GM21367 (cell line): ENCODE data around the gene UQCC2.

Experiments
- ATAC-seq: cut with Tn5 transposase; IDR thresholded peaks from one replicate; pipeline ENCODE4 v1.9.1; 2021; ENCODE audit not compliant: unreplicated experiment

Gene UQCC2

GRCh38 chr6:33678233-33678931 lies 33.1 kb downstream of the UQCC2 start:
- no peak for ATAC-seq

GRCh38 chr6:33677689-33678088 lies 33.8 kb downstream of the UQCC2 start:
- no peak for ATAC-seq

GRCh38 chr6:33677143-33677660 lies 34.3 kb downstream of the UQCC2 start:
- no peak for ATAC-seq

GRCh38 chr6:33676416-33677142 lies 34.9 kb downstream of the UQCC2 start:
- no peak for ATAC-seq

GRCh38 chr6:33675968-33676367 lies 35.5 kb downstream of the UQCC2 start:
- no peak for ATAC-seq

GRCh38 chr6:33673851-33674250 lies 37.6 kb downstream of the UQCC2 start:
- ATAC-seq, result no peak

GRCh38 chr6:33672808-33673207 lies 38.7 kb downstream of the UQCC2 start:
- ATAC-seq, result no peak

GRCh38 chr6:33671744-33672072 lies 39.8 kb downstream of the UQCC2 start:
- no peak for ATAC-seq

GRCh38 chr6:33670971-33671743 lies 40.3 kb downstream of the UQCC2 start:
- ATAC-seq, result no peak

- no peak for ATAC-seq
Measured at GRCh38 chr6:33670086-33670660, 41.3 kb downstream of the UQCC2 start.

GRCh38 chr6:33668914-33669313 lies 42.6 kb downstream of the UQCC2 start:
- no peak for ATAC-seq

GRCh38 chr6:33668328-33668727 lies 43.2 kb downstream of the UQCC2 start:
- ATAC-seq, result no peak

- no peak for ATAC-seq
Measured at GRCh38 chr6:33667776-33668175, 43.7 kb downstream of the UQCC2 start.

GRCh38 chr6:33667072-33667471 lies 44.4 kb downstream of the UQCC2 start:
- ATAC-seq, result no peak

- ATAC-seq, result no peak
Measured at GRCh38 chr6:33665957-33666356, 45.5 kb downstream of the UQCC2 start.

- no peak for ATAC-seq
Measured at GRCh38 chr6:33664506-33665057, 46.9 kb downstream of the UQCC2 start.

GRCh38 chr6:33663727-33664449 lies 47.6 kb downstream of the UQCC2 start:
- ATAC-seq, result no peak

GRCh38 chr6:33663028-33663427 lies 48.5 kb downstream of the UQCC2 start:
- ATAC-seq, result no peak

GRCh38 chr6:33662318-33662717 lies 49.2 kb downstream of the UQCC2 start:
- no peak for ATAC-seq

GRCh38 chr6:33661106-33661838 lies 50.2 kb downstream of the UQCC2 start:
- no peak for ATAC-seq
